GM18951 (cell line): Measurements from ENCODE around the gene LINC01488.

Experiments used
- POLR2A ChIP-seq: IDR thresholded peaks from 4 replicates; pipeline ENCODE4 v1.6.1; 2011; ENCODE audit warnings: mild to moderate bottlenecking; ENCODE audit not compliant: insufficient read length, insufficient read depth; ENCODE audit errors: extremely low read depth
- in situ Hi-C: fragments of 300-500 bp; cut with MboI; formaldehyde crosslinking; loops from one replicate; pipeline ENCODE4 v1.12.0; 2022; ENCODE audit warnings: low sequenced_read_pairs, mixed read lengths, inconsistent platforms; ENCODE audit not compliant: unreplicated experiment

LINC01488 gene

GRCh38 chr11:69525516-69526452 lies 44.3 kb downstream of the LINC01488 start:
- in situ Hi-C loops: no loop called here
- TF ChIP-seq POLR2A: no peak

- no peak for TF ChIP-seq POLR2A
- in situ Hi-C loops: no loop called here
Observed at GRCh38 chr11:69526453-69526810, 45.0 kb downstream of the LINC01488 start.

GRCh38 chr11:69529001-69529400 lies 47.5 kb downstream of the LINC01488 start:
- in situ Hi-C loops: no loop called here
- no peak for TF ChIP-seq POLR2A

GRCh38 chr11:69530278-69531070 lies 49.0 kb downstream of the LINC01488 start:
- in situ Hi-C loops: no loop called here

GRCh38 chr11:69531071-69531716 lies 49.7 kb downstream of the LINC01488 start:
- TF ChIP-seq POLR2A: no peak
- in situ Hi-C loops: no loop called here

More at GRCh38 chr11:69530278-69531070, 49.0 kb downstream of the LINC01488 start:
- no peak for TF ChIP-seq POLR2A

GRCh38 chr11:69531717-69532088 lies 50.2 kb downstream of the LINC01488 start:
- in situ Hi-C loops: no loop called here
- no peak for TF ChIP-seq POLR2A

- in situ Hi-C loops: no loop called here
Observed at GRCh38 chr11:69533296-69534165, 52.1 kb downstream of the LINC01488 start.

GRCh38 chr11:69534166-69534530 lies 52.7 kb downstream of the LINC01488 start:
- in situ Hi-C loops: no loop called here

More at GRCh38 chr11:69533296-69534165, 52.1 kb downstream of the LINC01488 start:
- TF ChIP-seq POLR2A: no peak

GRCh38 chr11:69535908-69536307 lies 54.4 kb downstream of the LINC01488 start:
- no peak for TF ChIP-seq POLR2A
- in situ Hi-C loops: no loop called here

More at GRCh38 chr11:69534166-69534530, 52.7 kb downstream of the LINC01488 start:
- no peak for TF ChIP-seq POLR2A

- in situ Hi-C loops: no loop called here
- no peak for TF ChIP-seq POLR2A
Observed at GRCh38 chr11:69536406-69536805, 54.9 kb downstream of the LINC01488 start.

GRCh38 chr11:69537126-69537525 lies 55.7 kb downstream of the LINC01488 start:
- in situ Hi-C loops: no loop called here
- no peak for TF ChIP-seq POLR2A

GRCh38 chr11:69537855-69538640 lies 56.6 kb downstream of the LINC01488 start:
- TF ChIP-seq POLR2A: no peak
- in situ Hi-C loops: no loop called here

GRCh38 chr11:69538854-69539253 lies 57.4 kb downstream of the LINC01488 start:
- in situ Hi-C loops: no loop called here

More at GRCh38 chr11:69538854-69539253, 57.4 kb downstream of the LINC01488 start:
- no peak for TF ChIP-seq POLR2A
